Nephron (organoid): ENCODE measurements around the gene SLC12A7.
A peak's percentile ranks its signal among the peaks of the same experiment; 100 is the strongest.
"Not testable (repeated sequence)": the region's sequence is repeated elsewhere in the genome, so short reads cannot be mapped to it uniquely, and the experiment has no call there.

Source experiments
- H3K27ac Mint-ChIP-seq, 3 experiments: 2 replicates each; pipeline ENCODE4 v1.8.0; 2020; ENCODE audit warnings: mixed read lengths in 3 of 3, mild to moderate bottlenecking in 2 of 3, moderate library complexity in 1 of 3
- H3K27me3 Mint-ChIP-seq: 2 replicates; pipeline ENCODE4 v1.8.0; 2021; ENCODE audit warnings: low read depth, mild to moderate bottlenecking, moderate library complexity, mixed read lengths
- H3K36me3 Mint-ChIP-seq: 2 replicates; pipeline ENCODE4 v1.8.0; 2020; ENCODE audit warnings: low read depth, mixed read lengths
- H3K4me1 Mint-ChIP-seq: 2 replicates; pipeline ENCODE4 v1.8.0; 2020; ENCODE audit warnings: mixed read lengths
- H3K4me3 Mint-ChIP-seq, 3 experiments: 2 replicates each; pipeline ENCODE4 v1.8.0; 2020; ENCODE audit warnings: mild to moderate bottlenecking in 3 of 3, mixed read lengths in 3 of 3, moderate library complexity in 2 of 3
- H3K9me3 Mint-ChIP-seq: 2 replicates; pipeline ENCODE4 v1.8.0; 2020; ENCODE audit warnings: mixed read lengths
- CTCF ChIP-seq, 3 experiments: fragments of 200-600 bp; sonication (generic); IDR thresholded peaks; one replicate each; pipeline ENCODE4 v1.5.0; 2021; ENCODE audit warnings: antibody characterized with exemption in 3 of 3; ENCODE audit not compliant: unreplicated experiment in 3 of 3

The SLC12A7 gene

DNA sequence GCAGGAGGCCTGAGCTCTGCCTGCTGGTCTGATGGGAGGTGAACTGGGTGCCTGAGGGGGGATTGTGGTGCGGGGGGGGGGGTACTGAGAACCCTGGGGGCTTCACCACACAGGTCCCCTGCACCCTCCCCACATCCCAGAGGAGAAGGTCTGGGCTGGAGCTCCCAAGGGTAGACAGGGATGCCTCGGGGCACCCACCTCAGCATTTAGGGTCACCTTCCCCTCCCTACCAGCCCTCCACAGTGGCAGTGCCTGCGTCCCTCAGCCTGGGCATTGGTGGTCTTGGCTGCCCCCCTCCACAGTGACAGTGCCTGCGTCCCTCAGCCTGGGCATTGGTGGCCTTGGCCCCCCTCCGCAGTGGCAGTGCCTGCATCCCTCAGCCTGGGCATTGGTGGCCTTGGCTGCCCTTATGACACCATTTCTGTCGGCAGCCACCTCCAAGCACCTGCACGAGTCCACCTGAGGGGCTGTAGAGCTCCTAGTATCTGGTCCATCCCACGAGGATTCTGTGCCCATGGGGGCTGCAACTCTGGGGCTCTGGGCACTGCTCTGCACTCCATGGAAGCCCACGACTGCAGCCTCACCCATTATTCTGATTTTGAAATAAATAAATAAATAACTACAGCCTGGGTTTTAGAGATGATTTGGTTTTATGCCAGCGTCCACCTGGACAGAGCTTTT lies 81.8 kb downstream of the SLC12A7 start:
- no peaks in the 10 kb centered on the region for H3K9me3 Mint-ChIP-seq
- H3K27me3 Mint-ChIP-seq = peaks cover 2% of the 10 kb centered on the region
- H3K36me3 Mint-ChIP-seq = peaks cover 5% of the 10 kb centered on the region
- peaks cover 10% of the 10 kb centered on the region for H3K4me1 Mint-ChIP-seq
- H3K4me3 Mint-ChIP-seq = no peak overlapping the region
- no peak overlapping the region for H3K27ac Mint-ChIP-seq
- no peak for TF ChIP-seq CTCF (IDR thresholded peaks at IDR 0.05; ENCODE audit: unreplicated experiment in 3 of 3)

- Mint-ChIP-seq H3K27ac (peak overlapping the region; percentile 31 to 79 (median 63)), H3K4me3 (no peak overlapping the region), H3K4me1 (peaks cover 10% of the 10 kb centered on the region), H3K27me3 (no peaks in the 10 kb centered on the region), H3K9me3 (no peaks in the 10 kb centered on the region), H3K36me3 (peaks cover 5% of the 10 kb centered on the region)
- TF ChIP-seq CTCF (IDR thresholded peaks at IDR 0.05; ENCODE audit: unreplicated experiment in 3 of 3) = no peak
These were observed 82.5 kb downstream of the SLC12A7 start for GRCh38 chr5:1029282-1029944.

DNA sequence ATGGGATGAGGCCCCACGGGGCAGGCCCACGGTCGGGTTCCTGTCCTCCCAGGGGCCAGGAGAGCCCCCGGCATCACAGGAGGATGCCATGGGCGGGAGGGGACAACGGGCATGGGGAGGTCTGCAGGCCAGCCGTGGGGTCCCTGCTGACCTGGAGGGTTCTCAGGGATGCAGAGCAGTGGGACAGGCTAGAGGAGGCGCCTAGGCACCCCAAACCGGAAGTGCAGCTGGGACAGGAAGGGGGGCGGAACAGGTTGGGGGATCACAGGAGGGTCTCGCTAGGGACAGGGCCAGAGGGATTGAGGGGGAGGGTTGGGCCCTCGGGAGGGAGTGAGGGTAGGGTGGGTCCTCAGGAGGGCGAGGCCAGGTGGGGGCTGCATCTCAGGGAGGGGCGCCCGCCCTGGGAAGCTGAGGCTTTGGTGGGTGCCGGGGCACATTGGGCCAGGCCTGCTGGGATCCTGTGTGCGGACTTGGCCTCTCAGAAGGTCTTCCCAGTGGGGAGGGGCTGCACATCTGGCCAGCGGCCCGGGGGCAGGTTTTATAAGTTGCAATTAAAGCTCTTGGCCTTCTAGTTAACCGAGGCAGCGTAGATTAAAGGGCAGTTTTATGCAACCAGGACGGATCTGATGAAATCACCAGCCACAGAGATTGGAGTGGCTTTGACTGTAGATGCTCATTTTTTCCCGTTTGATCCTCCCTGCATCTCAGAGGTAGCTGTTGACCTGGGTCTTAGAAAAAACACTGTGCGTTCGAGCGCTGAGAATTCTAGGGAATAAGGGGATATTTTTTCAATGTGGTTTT lies 83.2 kb downstream of the SLC12A7 start:
- Mint-ChIP-seq H3K9me3 (no peaks in the 10 kb centered on the region), H3K27ac (peak overlapping the region; percentile 31 to 79 (median 63)), H3K4me3 (no peak overlapping the region), H3K4me1 (peaks cover 10% of the 10 kb centered on the region), H3K36me3 (no peaks in the 10 kb centered on the region), H3K27me3 (no peaks in the 10 kb centered on the region)
- TF ChIP-seq CTCF (IDR thresholded peaks at IDR 0.05; ENCODE audit: unreplicated experiment in 3 of 3) = no peak

- no peak for TF ChIP-seq CTCF (IDR thresholded peaks at IDR 0.05; ENCODE audit: unreplicated experiment in 3 of 3)
- Mint-ChIP-seq H3K9me3 (no peaks in the 10 kb centered on the region), H3K27me3 (no peaks in the 10 kb centered on the region)
These were observed 84.0 kb downstream of the SLC12A7 start for GRCh38 chr5:1027631-1028441.

GRCh38 chr5:1026700-1027621 lies 84.9 kb downstream of the SLC12A7 start:
- no peaks in the 10 kb centered on the region for H3K27me3 Mint-ChIP-seq
- no peaks in the 10 kb centered on the region for H3K36me3 Mint-ChIP-seq
- H3K27ac Mint-ChIP-seq = peak overlapping the region in 1 of 3 experiments; percentile 63
- TF ChIP-seq CTCF (IDR thresholded peaks at IDR 0.05; ENCODE audit: unreplicated experiment in 3 of 3) = no peak
- no peak overlapping the region for H3K4me3 Mint-ChIP-seq
- peaks cover 10% of the 10 kb centered on the region for H3K4me1 Mint-ChIP-seq
- no peaks in the 10 kb centered on the region for H3K9me3 Mint-ChIP-seq

More at GRCh38 chr5:1027631-1028441, 84.0 kb downstream of the SLC12A7 start:
- Mint-ChIP-seq H3K4me1 (peaks cover 10% of the 10 kb centered on the region), H3K27ac (no peak overlapping the region), H3K36me3 (no peaks in the 10 kb centered on the region), H3K4me3 (no peak overlapping the region)

DNA sequence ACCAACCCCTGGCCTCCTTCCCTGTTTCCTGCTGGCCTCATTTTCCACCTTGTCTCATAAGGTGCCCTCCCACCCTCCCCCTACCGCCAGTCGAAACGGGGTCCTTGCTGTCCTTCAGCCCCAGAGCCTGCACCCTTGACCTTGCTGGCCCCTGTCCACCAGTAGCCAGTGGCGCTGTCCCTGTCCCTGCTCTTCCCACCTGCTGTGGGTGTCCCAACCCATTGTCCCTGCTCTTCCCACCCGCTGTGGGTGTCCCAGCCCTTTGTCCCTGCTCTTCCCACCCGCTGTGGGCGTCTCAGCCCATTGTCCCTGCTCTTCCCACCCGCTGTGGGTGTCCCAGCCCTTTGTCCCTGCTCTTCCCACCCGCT lies 89.9 kb downstream of the SLC12A7 start:
- Mint-ChIP-seq H3K4me3 (peak overlapping the region in 1 of 3 experiments; percentile 10), H3K27me3 (peaks cover 23% of the 10 kb centered on the region), H3K4me1 (peaks cover 22% of the 10 kb centered on the region), H3K27ac (peak overlapping the region in 1 of 3 experiments; percentile 90)
- not testable (repeated sequence) for H3K36me3 Mint-ChIP-seq, H3K9me3 Mint-ChIP-seq
